OCI-LY7 (cell line): ENCODE measurements around the gene HIVEP2. TPM values are rescaled to one million over a fixed set of nuclear protein-coding genes. Genes with fewer than 3 reads are reported as not detected.
A peak's percentile ranks its signal among the peaks of the same experiment; 100 is the strongest.

Experiments
- BruUV-seq: library from RNA; stranded (reverse); fragments of 400-500 nt; replicated peaks from 2 replicates; lab custom pipeline; 2021; lab: Mats Ljungman, UMichigan
- CTCF ChIA-PET: fragments of 300-600 bp; sonication (Branson Sonifier 250); formaldehyde crosslinking; loops from one replicate; lab custom pipeline; 2022; ENCODE audit warnings: antibody characterized with exemption; ENCODE audit not compliant: unreplicated experiment; lab: Charles Lee
- POLR2A ChIA-PET: fragments of 300-600 bp; sonication (Branson Sonifier 250); formaldehyde crosslinking; loops from one replicate; lab custom pipeline; 2022; ENCODE audit warnings: antibody characterized with exemption; lab: Charles Lee
- DNase-seq: peaks from one replicate; pipeline ENCODE4 v3.0.0-alpha.2; 2015; ENCODE audit warnings: low spot score
- H2AFZ ChIP-seq: fragments of 200-600 bp; sonication (generic), shearing (Covaris generic); 2 replicates; pipeline ENCODE4 v1.6.1; 2014; ENCODE audit warnings: mild to moderate bottlenecking, antibody characterized with exemption, low read length, moderate library complexity
- H3K27ac ChIP-seq: fragments of 200-600 bp; sonication (generic); 2 replicates; pipeline ENCODE4 v1.5.1; 2014; ENCODE audit warnings: mixed run types, low read depth, mild to moderate bottlenecking, moderate library complexity, low read length, inconsistent platforms; ENCODE audit not compliant: poor library complexity, severe bottlenecking
- H3K36me3 ChIP-seq: fragments of 200-600 bp; sonication (generic); 2 replicates; pipeline ENCODE4 v1.6.1; 2014; ENCODE audit warnings: mild to moderate bottlenecking, antibody characterized with exemption, low read length, moderate library complexity, mixed read lengths; ENCODE audit not compliant: insufficient read depth
- H3K4me1 ChIP-seq: fragments of 200-600 bp; sonication (generic); 2 replicates; pipeline ENCODE4 v1.5.1; 2014; ENCODE audit warnings: mild to moderate bottlenecking, low read length; ENCODE audit not compliant: insufficient read depth, poor library complexity, severe bottlenecking
- H3K4me2 ChIP-seq: fragments of 200-600 bp; sonication (generic); 2 replicates; pipeline ENCODE4 v1.6.1; 2014; ENCODE audit warnings: mild to moderate bottlenecking, low read length
- H3K4me3 ChIP-seq: fragments of 200-600 bp; sonication (generic); 2 replicates; pipeline ENCODE4 v1.5.1; 2014; ENCODE audit warnings: mild to moderate bottlenecking, low read depth, low read length; ENCODE audit not compliant: poor library complexity, severe bottlenecking
- H3K79me2 ChIP-seq: fragments of 200-600 bp; sonication (generic); 2 replicates; pipeline ENCODE4 v1.6.1; 2016; ENCODE audit warnings: low read depth, mild to moderate bottlenecking, low read length, moderate library complexity, mixed read lengths; ENCODE audit not compliant: insufficient read depth
- H3K9me2 ChIP-seq: fragments of 200-600 bp; sonication (generic); 2 replicates; pipeline ENCODE4 v1.6.1; 2016; ENCODE audit warnings: mild to moderate bottlenecking, low read length, mixed read lengths; ENCODE audit not compliant: insufficient read depth
- H3K9me3 ChIP-seq: fragments of 200-600 bp; sonication (generic); 2 replicates; pipeline ENCODE4 v1.6.1; 2014; ENCODE audit warnings: mild to moderate bottlenecking, mixed run types, low read length, mixed read lengths
- H4K20me1 ChIP-seq: fragments of 200-600 bp; sonication (generic); 2 replicates; pipeline ENCODE4 v1.6.1; 2014; ENCODE audit warnings: mild to moderate bottlenecking, antibody characterized with exemption, low read length, moderate library complexity, mixed read lengths; ENCODE audit not compliant: insufficient read depth
- CTCF ChIP-seq: fragments of 200-600 bp; sonication (generic); conservative IDR thresholded peaks from 2 replicates; pipeline ENCODE4 v1.5.1; 2014; ENCODE audit warnings: mild to moderate bottlenecking, antibody characterized with exemption, low read length, moderate library complexity, mixed read lengths
- EZH2phosphoT487 ChIP-seq: fragments of 200-600 bp; sonication (generic); IDR thresholded peaks from 2 replicates; pipeline ENCODE4 v1.6.1; 2018; ENCODE audit warnings: low read depth, borderline replicate concordance, mild to moderate bottlenecking, mixed run types, antibody characterized with exemption, low read length, moderate library complexity, mixed read lengths
- intact Hi-C: fragments of 100-400 bp; cut with micrococcal nuclease; formaldehyde crosslinking; loops from one replicate; pipeline ENCODE4 v1.10.0; 2022; ENCODE audit not compliant: unreplicated experiment
- total RNA-seq, 2 experiments: library from RNA; depleted of rRNA in 1 of 2; stranded (reverse); fragments of >200 nt in 1 of 2; shearing (Covaris generic) in 1 of 2; gene quantifications; 2 replicates each; pipeline ENCODE4 v1.2.3, GENCODE V29; 2014 to 2022

Gene HIVEP2
- total RNA-seq, 2 experiments from 2014 or later, result 18.8 to 24.6 TPM

DNA sequence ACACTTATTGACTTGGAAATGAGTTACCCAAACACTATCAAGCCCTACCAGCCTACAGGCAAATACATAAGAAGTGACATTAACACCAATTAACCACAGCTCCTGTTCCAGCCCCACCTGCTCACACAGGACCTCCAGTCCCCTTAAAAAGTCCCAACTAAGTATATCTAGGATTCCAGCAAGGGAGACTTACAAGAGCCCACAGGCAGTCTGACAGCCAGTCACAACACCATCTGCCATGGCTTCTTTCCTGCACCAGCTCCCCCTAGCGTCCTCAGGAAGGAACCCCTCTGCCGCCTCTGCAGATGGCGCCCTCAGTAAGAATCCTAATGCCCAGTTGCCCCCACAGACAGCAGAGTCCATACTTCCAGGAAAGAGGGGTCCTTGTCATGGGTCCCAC, 122.1 kb downstream of the HIVEP2 start:
- TF ChIP-seq CTCF (peak; percentile 67), EZH2phosphoT487 (no peak)
- H3K27ac ChIP-seq, result no peak overlapping the region
- POLR2A ChIA-PET, result no interaction called here
- no peaks in the 10 kb centered on the region for H4K20me1 ChIP-seq
- H3K36me3 ChIP-seq, result peaks cover 10% of the 10 kb centered on the region
- no peak overlapping the region for H3K4me2 ChIP-seq
- H3K4me1 ChIP-seq, result peaks cover 34% of the 10 kb centered on the region
- BruUV-seq, result no TSS peak
- no peak overlapping the region for H3K4me3 ChIP-seq
- no peak overlapping the region for H2AFZ ChIP-seq
- intact Hi-C loops, result no loop called here
- H3K9me3 ChIP-seq, result no peaks in the 10 kb centered on the region
- no peak for DNase-seq
- CTCF ChIA-PET, result no interaction called here
- H3K9me2 ChIP-seq, result no peaks in the 10 kb centered on the region
- peaks cover 25% of the 10 kb centered on the region; the same call in 1 of the 2 replicates for H3K79me2 ChIP-seq

DNA sequence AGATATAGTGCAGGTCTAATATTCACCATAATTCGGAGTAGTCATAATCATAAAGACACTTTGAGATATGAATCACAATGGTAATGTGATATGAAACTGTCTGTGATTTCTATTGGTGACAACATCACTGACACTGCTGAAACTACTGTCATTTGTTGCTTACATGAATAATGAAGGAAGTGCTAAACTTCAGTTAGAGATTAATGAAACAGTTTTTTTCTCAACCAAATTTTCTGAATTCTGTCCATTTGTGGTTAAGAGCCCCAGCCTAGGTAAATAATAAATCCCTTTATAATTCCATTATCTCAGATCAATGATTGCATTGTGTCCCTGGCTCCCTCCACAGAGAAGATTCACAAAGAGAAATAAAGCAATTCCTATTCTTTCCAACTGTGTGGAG, 122.6 kb downstream of the HIVEP2 start:
- BruUV-seq, result no TSS peak
- TF ChIP-seq EZH2phosphoT487, result no peak
- TF ChIP-seq CTCF, result no peak
- Histone ChIP-seq H3K4me1 (peaks cover 35% of the 10 kb centered on the region), H3K9me2 (no peaks in the 10 kb centered on the region), H3K4me2 (no peak overlapping the region), H2AFZ (no peak overlapping the region), H4K20me1 (no peaks in the 10 kb centered on the region), H3K79me2 (peaks cover 25% of the 10 kb centered on the region; the same call in 1 of the 2 replicates), H3K9me3 (no peaks in the 10 kb centered on the region), H3K36me3 (peaks cover 10% of the 10 kb centered on the region), H3K27ac (no peak overlapping the region), H3K4me3 (no peak overlapping the region)
- DNase-seq, result no peak
- CTCF ChIA-PET, result no interaction called here
- intact Hi-C loops, result no loop called here
- POLR2A ChIA-PET, result interaction anchor here (4.5 kb wide), 1 partner anchor 14 kb away, joined by 26 read pairs; no protein-coding TSS in a partner anchor

DNA sequence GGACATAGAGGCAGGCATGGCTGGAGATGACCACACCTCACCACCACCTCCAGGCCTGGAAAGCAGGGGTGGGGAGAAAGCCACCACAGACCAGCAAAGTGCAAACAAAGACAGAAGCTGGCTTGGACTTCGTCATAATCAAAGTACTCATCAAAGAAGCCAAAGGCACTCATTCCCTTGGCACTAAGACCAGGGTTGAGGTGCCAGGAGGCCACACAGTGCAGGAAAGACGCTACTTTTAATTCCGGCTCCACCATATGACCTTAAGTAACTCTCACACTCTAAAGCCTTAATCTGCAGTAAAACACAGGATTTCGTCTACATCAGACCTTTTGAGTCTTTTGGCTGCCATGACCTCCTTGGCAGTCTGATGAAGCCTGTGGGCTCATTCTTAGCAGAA, 123.1 kb downstream of the HIVEP2 start:
- ChIA-PET POLR2A (interaction anchor here (1.5 to 4.5 kb wide), 2 partner anchors 15 to 44 kb away, joined by 3 to 26 read pairs; no protein-coding TSS in a partner anchor), CTCF (interaction anchor here (0.6 kb wide), 1 partner anchor 117 kb away, joined by 3 read pairs; no protein-coding TSS in a partner anchor)

More for the DNA sequence above, 123.1 kb downstream of the HIVEP2 start:
- H3K79me2 ChIP-seq, result peaks cover 25% of the 10 kb centered on the region; the same call in 1 of the 2 replicates
- no peaks in the 10 kb centered on the region for H4K20me1 ChIP-seq
- no peak for DNase-seq
- H3K4me2 ChIP-seq, result no peak overlapping the region
- H2AFZ ChIP-seq, result no peak overlapping the region
- no peak for TF ChIP-seq CTCF
- no peak for TF ChIP-seq EZH2phosphoT487
- peaks cover 35% of the 10 kb centered on the region for H3K4me1 ChIP-seq
- no peak overlapping the region for H3K27ac ChIP-seq
- peaks cover 10% of the 10 kb centered on the region for H3K36me3 ChIP-seq
- BruUV-seq, result no TSS peak
- H3K4me3 ChIP-seq, result no peak overlapping the region
- intact Hi-C loops, result no loop called here
- H3K9me3 ChIP-seq, result no peaks in the 10 kb centered on the region
- no peaks in the 10 kb centered on the region for H3K9me2 ChIP-seq
